Neural progenitor cell (in vitro differentiated cells): ENCODE measurements around the gene KRTAP10-3. TPM values are rescaled to one million over a fixed set of nuclear protein-coding genes. Genes with fewer than 3 reads are reported as not detected.

ENCODE experiments used
- DNase-seq: peaks from one replicate; pipeline ENCODE4 v3.0.0-alpha.2; 2016; ENCODE audit warnings: low spot score
- H2AFZ ChIP-seq: fragments of 200-600 bp; sonication (generic); replicated peaks from 2 replicates; pipeline ENCODE4 v1.6.1; 2016; ENCODE audit warnings: antibody characterized with exemption
- H3F3A ChIP-seq: fragments of 200-600 bp; sonication (generic); 2 replicates; pipeline ENCODE4 v1.6.1; 2016; ENCODE audit warnings: antibody characterized with exemption, low read depth
- H3K27ac ChIP-seq: fragments of 200-600 bp; sonication (generic); 2 replicates; pipeline ENCODE4 v1.5.1; 2016; ENCODE audit warnings: mild to moderate bottlenecking
- H3K27me3 ChIP-seq: fragments of 200-600 bp; sonication (generic); 2 replicates; pipeline ENCODE4 v1.6.1; 2016; ENCODE audit warnings: mild to moderate bottlenecking, moderate library complexity
- H3K36me3 ChIP-seq: fragments of 200-600 bp; sonication (generic); 2 replicates; pipeline ENCODE4 v1.5.1; 2016
- H3K4me1 ChIP-seq: fragments of 200-600 bp; sonication (generic); 2 replicates; pipeline ENCODE4 v1.6.1; 2016; ENCODE audit warnings: mixed run types
- H3K4me2 ChIP-seq: fragments of 200-600 bp; sonication (generic); 2 replicates; pipeline ENCODE4 v1.6.1; 2016
- H3K4me3 ChIP-seq: fragments of 200-600 bp; sonication (generic); 2 replicates; pipeline ENCODE4 v1.5.1; 2016
- H3K79me2 ChIP-seq: fragments of 200-600 bp; sonication (generic); 2 replicates; pipeline ENCODE4 v1.6.1; 2016; ENCODE audit warnings: low read depth
- H3K9ac ChIP-seq: fragments of 200-600 bp; sonication (generic); 2 replicates; pipeline ENCODE4 v1.6.1; 2016
- H3K9me3 ChIP-seq: fragments of 200-600 bp; sonication (generic); 2 replicates; pipeline ENCODE4 v1.5.1; 2016; ENCODE audit warnings: low read depth
- H4K20me1 ChIP-seq: fragments of 200-600 bp; sonication (generic); 2 replicates; pipeline ENCODE4 v1.6.1; 2016; ENCODE audit warnings: low read depth
- H3K27ac Mint-ChIP-seq: 3 replicates; pipeline ENCODE4 v1.8.0; 2021; ENCODE audit warnings: mixed read lengths
- H3K27me3 Mint-ChIP-seq: 2 replicates; pipeline ENCODE4 v1.8.0; 2022; ENCODE audit warnings: low read depth, mild to moderate bottlenecking, inconsistent platforms, moderate library complexity, mixed read lengths; ENCODE audit not compliant: insufficient read depth
- H3K36me3 Mint-ChIP-seq: 3 replicates; pipeline ENCODE4 v1.8.0; 2021; ENCODE audit warnings: mixed read lengths
- H3K4me1 Mint-ChIP-seq: 3 replicates; pipeline ENCODE4 v1.8.0; 2021; ENCODE audit warnings: mixed read lengths
- H3K4me3 Mint-ChIP-seq: 3 replicates; pipeline ENCODE4 v1.8.0; 2021; ENCODE audit warnings: mild to moderate bottlenecking, moderate library complexity, mixed read lengths
- H3K9me3 Mint-ChIP-seq: 3 replicates; pipeline ENCODE4 v1.8.0; 2020; ENCODE audit warnings: mixed read lengths
- EZH2 ChIP-seq: fragments of 200-600 bp; sonication (generic); IDR thresholded peaks from 2 replicates; pipeline ENCODE4 v1.6.1; 2017; ENCODE audit warnings: antibody characterized with exemption, mild to moderate bottlenecking, moderate library complexity
- EZH2phosphoT487 ChIP-seq: fragments of 200-600 bp; sonication (generic); IDR thresholded peaks from 2 replicates; pipeline ENCODE4 v1.6.1; 2017; ENCODE audit warnings: antibody characterized with exemption
- total RNA-seq: library from RNA; depleted of rRNA; stranded (reverse); fragments of >200 nt; gene quantifications from 2 replicates; pipeline ENCODE4 v1.2.3, GENCODE V29; 2015; ENCODE audit warnings: low replicate concordance
- TF ChIP-seq, protein P1 (sequence below): fragments of 200-600 bp; sonication (generic); IDR thresholded peaks from 2 replicates; pipeline ENCODE4 v1.5.1; 2017; ENCODE audit warnings: antibody characterized with exemption, mild to moderate bottlenecking

KRTAP10-3 gene
- total RNA-seq, 1 donor from 2014 or later = not detected

DNA sequence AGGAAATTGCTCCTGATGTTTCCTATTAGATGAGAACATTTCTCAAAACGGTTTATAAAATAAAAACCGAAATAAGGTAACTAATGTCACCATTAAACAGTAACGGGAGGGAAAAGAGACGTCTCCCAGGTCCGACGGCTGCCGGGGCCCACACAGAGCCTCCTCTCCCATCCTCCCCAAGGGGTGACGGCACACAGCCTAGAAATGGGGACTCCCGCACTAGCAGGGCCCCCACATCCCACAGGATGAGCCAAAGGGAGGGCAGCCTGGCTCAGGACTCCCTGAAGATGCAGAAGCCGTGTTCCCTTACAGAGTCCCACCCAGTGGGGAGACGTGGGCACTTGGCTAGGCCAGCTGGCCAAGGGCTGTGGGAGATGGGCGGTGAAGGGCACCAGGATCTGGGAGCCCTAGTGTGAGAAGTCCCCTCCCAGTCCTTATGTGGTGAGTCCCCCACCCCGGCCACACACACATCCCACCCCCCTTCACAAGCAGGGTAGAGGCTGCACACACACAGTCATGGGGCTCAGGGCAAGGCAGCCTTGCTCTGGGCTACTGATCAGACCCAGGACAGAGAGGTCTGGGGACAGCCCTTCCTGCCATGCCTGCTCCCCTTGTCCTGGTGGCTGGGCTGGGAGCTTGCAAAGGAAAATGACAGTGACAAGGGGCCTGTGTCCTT lies 3.3 kb downstream of the KRTAP10-3 start:
- Histone ChIP-seq H3K27me3 (no peaks in the 10 kb centered on the region), H3K9me3 (no peaks in the 10 kb centered on the region), H2AFZ (no peak overlapping the region), H3K4me3 (no peak overlapping the region), H3K9ac (no peak overlapping the region), H3K27ac (no peak overlapping the region), H3K79me2 (no peaks in the 10 kb centered on the region), H3F3A (no peaks in the 10 kb centered on the region), H3K4me1 (peaks cover 6% of the 10 kb centered on the region), H3K4me2 (no peak overlapping the region), H4K20me1 (no peaks in the 10 kb centered on the region), H3K36me3 (no peaks in the 10 kb centered on the region)
- peak overlapping the region; percentile 2 for H3K27ac Mint-ChIP-seq
- H3K36me3 Mint-ChIP-seq = no peaks in the 10 kb centered on the region
- H3K9me3 Mint-ChIP-seq = no peaks in the 10 kb centered on the region
- peaks cover 29% of the 10 kb centered on the region for H3K4me1 Mint-ChIP-seq
- TF ChIP-seq EZH2 (no peak), EZH2phosphoT487 (no peak)
- TF ChIP-seq, protein P1, sequence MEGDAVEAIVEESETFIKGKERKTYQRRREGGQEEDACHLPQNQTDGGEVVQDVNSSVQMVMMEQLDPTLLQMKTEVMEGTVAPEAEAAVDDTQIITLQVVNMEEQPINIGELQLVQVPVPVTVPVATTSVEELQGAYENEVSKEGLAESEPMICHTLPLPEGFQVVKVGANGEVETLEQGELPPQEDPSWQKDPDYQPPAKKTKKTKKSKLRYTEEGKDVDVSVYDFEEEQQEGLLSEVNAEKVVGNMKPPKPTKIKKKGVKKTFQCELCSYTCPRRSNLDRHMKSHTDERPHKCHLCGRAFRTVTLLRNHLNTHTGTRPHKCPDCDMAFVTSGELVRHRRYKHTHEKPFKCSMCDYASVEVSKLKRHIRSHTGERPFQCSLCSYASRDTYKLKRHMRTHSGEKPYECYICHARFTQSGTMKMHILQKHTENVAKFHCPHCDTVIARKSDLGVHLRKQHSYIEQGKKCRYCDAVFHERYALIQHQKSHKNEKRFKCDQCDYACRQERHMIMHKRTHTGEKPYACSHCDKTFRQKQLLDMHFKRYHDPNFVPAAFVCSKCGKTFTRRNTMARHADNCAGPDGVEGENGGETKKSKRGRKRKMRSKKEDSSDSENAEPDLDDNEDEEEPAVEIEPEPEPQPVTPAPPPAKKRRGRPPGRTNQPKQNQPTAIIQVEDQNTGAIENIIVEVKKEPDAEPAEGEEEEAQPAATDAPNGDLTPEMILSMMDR = no peak
- no peak overlapping the region for H3K4me3 Mint-ChIP-seq
- DNase-seq = no peak
- peaks cover 11% of the 10 kb centered on the region for H3K27me3 Mint-ChIP-seq

DNA sequence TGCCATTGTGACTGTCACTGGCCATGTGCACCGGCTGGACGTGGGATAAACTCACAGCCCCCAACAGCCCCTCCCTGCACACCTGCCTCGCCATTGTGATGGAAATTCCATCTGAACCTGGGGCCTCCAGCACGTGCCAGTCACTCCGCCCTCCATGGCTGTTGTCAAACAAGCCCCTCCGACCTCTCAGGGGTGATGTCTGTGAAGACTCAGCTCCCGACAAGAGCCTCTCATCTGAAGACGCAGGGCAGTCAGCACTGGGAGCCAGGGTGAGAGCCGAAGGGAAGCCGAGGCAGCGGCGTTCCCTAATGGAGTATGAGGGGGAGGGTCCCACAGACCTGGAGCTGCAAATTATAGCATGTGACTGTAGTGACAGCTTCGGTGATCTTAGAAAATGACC lies 5.9 kb downstream of the KRTAP10-3 start:
- H3K4me1 Mint-ChIP-seq = peaks cover 39% of the 10 kb centered on the region
- Histone ChIP-seq H3K4me3 (no peak overlapping the region), H3K79me2 (no peaks in the 10 kb centered on the region), H3K4me1 (peaks cover 24% of the 10 kb centered on the region), H3K36me3 (no peaks in the 10 kb centered on the region), H3K9ac (no peak overlapping the region), H3K27me3 (no peaks in the 10 kb centered on the region), H4K20me1 (no peaks in the 10 kb centered on the region), H2AFZ (no peak overlapping the region), H3K4me2 (no peak overlapping the region), H3F3A (peaks cover 9% of the 10 kb centered on the region), H3K9me3 (no peaks in the 10 kb centered on the region), H3K27ac (no peak overlapping the region)
- no peak overlapping the region for H3K27ac Mint-ChIP-seq
- no peak overlapping the region for H3K4me3 Mint-ChIP-seq
- no peak for TF ChIP-seq EZH2phosphoT487
- TF ChIP-seq, protein P1 = no peak
- no peak for TF ChIP-seq EZH2
- peaks cover 6% of the 10 kb centered on the region for H3K27me3 Mint-ChIP-seq
- DNase-seq = no peak
- H3K36me3 Mint-ChIP-seq = no peaks in the 10 kb centered on the region
- peaks cover 3% of the 10 kb centered on the region for H3K9me3 Mint-ChIP-seq

DNA sequence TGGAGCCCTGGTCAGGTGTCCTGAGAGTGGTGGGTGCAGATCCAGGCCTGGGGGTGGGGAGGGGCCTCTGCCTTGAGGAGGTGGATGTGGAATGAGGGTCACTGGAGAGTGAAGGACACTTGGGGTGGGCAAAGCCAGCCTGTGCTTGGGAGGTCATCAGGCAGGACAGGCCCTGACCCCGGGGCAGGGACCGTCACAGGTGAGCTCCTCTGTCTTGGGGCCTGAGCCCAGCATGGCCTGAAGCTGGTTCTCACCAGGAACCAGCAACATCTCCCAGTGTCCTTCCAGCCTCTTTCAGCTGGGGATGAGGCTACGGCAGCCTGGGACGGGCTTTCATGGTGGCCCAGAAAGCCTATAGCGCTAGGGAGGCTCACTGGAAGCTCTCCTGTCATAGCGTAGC lies 6.5 kb downstream of the KRTAP10-3 start:
- no peaks in the 10 kb centered on the region for H4K20me1 ChIP-seq
- no peak overlapping the region for H3K9ac ChIP-seq
- no peak overlapping the region for H3K4me3 Mint-ChIP-seq
- H3K4me3 ChIP-seq = no peak overlapping the region
- TF ChIP-seq, protein P1 = no peak
- no peak for TF ChIP-seq EZH2phosphoT487
- no peak for TF ChIP-seq EZH2
- peaks cover 24% of the 10 kb centered on the region for H3K4me1 ChIP-seq
- no peak overlapping the region for H3K27ac ChIP-seq
- no peak for DNase-seq
- H3K79me2 ChIP-seq = no peaks in the 10 kb centered on the region
- peaks cover 4% of the 10 kb centered on the region for H3K27me3 Mint-ChIP-seq
- H3K36me3 ChIP-seq = no peaks in the 10 kb centered on the region
- H3K36me3 Mint-ChIP-seq = no peaks in the 10 kb centered on the region
- H3K9me3 Mint-ChIP-seq = peaks cover 7% of the 10 kb centered on the region
- peaks cover 36% of the 10 kb centered on the region for H3K4me1 Mint-ChIP-seq
- H3K27me3 ChIP-seq = no peaks in the 10 kb centered on the region
- peaks cover 9% of the 10 kb centered on the region for H3F3A ChIP-seq
- H3K27ac Mint-ChIP-seq = no peak overlapping the region
- H2AFZ ChIP-seq = no peak overlapping the region
- peaks cover 3% of the 10 kb centered on the region for H3K9me3 ChIP-seq
- H3K4me2 ChIP-seq = no peak overlapping the region
